Type B pancreatic cell (in vitro differentiated cells): ENCODE results near the gene MTFR1L. TPM values are rescaled to one million over a fixed set of nuclear protein-coding genes. Genes with fewer than 3 reads are reported as not detected.

Source experiments
- DNase-seq: peaks from one replicate; pipeline ENCODE4 v3.0.0; 2021; ENCODE audit warnings: mixed read lengths; ENCODE audit not compliant: unreplicated experiment; ENCODE audit errors: extremely low spot score
- H3K27ac Mint-ChIP-seq: 2 replicates; pipeline ENCODE4 v1.8.0; 2021; ENCODE audit warnings: mild to moderate bottlenecking, mixed read lengths
- H3K27me3 Mint-ChIP-seq: 2 replicates; pipeline ENCODE4 v1.8.0; 2021; ENCODE audit warnings: mixed read lengths
- H3K36me3 Mint-ChIP-seq: 2 replicates; pipeline ENCODE4 v1.8.0; 2021; ENCODE audit warnings: mixed read lengths
- H3K4me1 Mint-ChIP-seq: one replicate; pipeline ENCODE4 v1.8.0; 2021; ENCODE audit warnings: mixed read lengths; ENCODE audit not compliant: unreplicated experiment
- H3K4me3 Mint-ChIP-seq: 2 replicates; pipeline ENCODE4 v1.8.0; 2021; ENCODE audit warnings: mild to moderate bottlenecking, mixed read lengths
- H3K9me3 Mint-ChIP-seq: 2 replicates; pipeline ENCODE4 v1.8.0; 2021; ENCODE audit warnings: mixed read lengths
- CTCF ChIP-seq: fragments of 200-600 bp; sonication (generic); conservative IDR thresholded peaks from 2 replicates; pipeline ENCODE4 v1.5.0; 2021; ENCODE audit warnings: antibody characterized with exemption, mild to moderate bottlenecking
- total RNA-seq: library from RNA; stranded (reverse); gene quantifications from 2 replicates; pipeline ENCODE4 v1.2.1, GENCODE V29; 2021; ENCODE audit warnings: low replicate concordance

Gene MTFR1L
- total RNA-seq, 1 donor from 2014 or later: 73.5 TPM

GRCh38 chr1:25803368-25803767 lies 16.4 kb upstream of the MTFR1L start:
- no peaks in the 10 kb centered on the region for H3K9me3 Mint-ChIP-seq
- peaks cover 25% of the 10 kb centered on the region for H3K4me1 Mint-ChIP-seq
- no peak overlapping the region for H3K4me3 Mint-ChIP-seq
- peaks cover 5% of the 10 kb centered on the region for H3K36me3 Mint-ChIP-seq
- no peak for DNase-seq
- no peak overlapping the region for H3K27ac Mint-ChIP-seq
- no peaks in the 10 kb centered on the region for H3K27me3 Mint-ChIP-seq
- TF ChIP-seq CTCF: peak; percentile 11

- Mint-ChIP-seq H3K9me3 (no peaks in the 10 kb centered on the region), H3K36me3 (peaks cover 5% of the 10 kb centered on the region), H3K4me3 (no peak overlapping the region), H3K27me3 (no peaks in the 10 kb centered on the region), H3K4me1 (peaks cover 21% of the 10 kb centered on the region), H3K27ac (no peak overlapping the region)
- DNase-seq: no peak
- no peak for TF ChIP-seq CTCF
Measured at GRCh38 chr1:25804244-25804963, 15.3 kb upstream of the MTFR1L start.

GRCh38 chr1:25804964-25805862 lies 14.5 kb upstream of the MTFR1L start:
- Mint-ChIP-seq H3K9me3 (no peaks in the 10 kb centered on the region), H3K36me3 (peaks cover 5% of the 10 kb centered on the region), H3K4me1 (peaks cover 21% of the 10 kb centered on the region), H3K27ac (no peak overlapping the region), H3K4me3 (no peak overlapping the region), H3K27me3 (no peaks in the 10 kb centered on the region)
- DNase-seq: no peak
- TF ChIP-seq CTCF: no peak

- Mint-ChIP-seq H3K9me3 (no peaks in the 10 kb centered on the region), H3K27me3 (no peaks in the 10 kb centered on the region), H3K36me3 (peaks cover 5% of the 10 kb centered on the region), H3K4me3 (no peak overlapping the region), H3K27ac (no peak overlapping the region), H3K4me1 (peaks cover 21% of the 10 kb centered on the region)
- TF ChIP-seq CTCF: no peak
- no peak for DNase-seq
Measured at GRCh38 chr1:25805863-25806225, 13.9 kb upstream of the MTFR1L start.

GRCh38 chr1:25806418-25806817 lies 13.3 kb upstream of the MTFR1L start:
- peaks cover 21% of the 10 kb centered on the region for H3K4me1 Mint-ChIP-seq
- H3K9me3 Mint-ChIP-seq: no peaks in the 10 kb centered on the region
- no peak for TF ChIP-seq CTCF
- peaks cover 5% of the 10 kb centered on the region for H3K36me3 Mint-ChIP-seq
- DNase-seq: no peak
- no peak overlapping the region for H3K27ac Mint-ChIP-seq
- no peaks in the 10 kb centered on the region for H3K27me3 Mint-ChIP-seq
- H3K4me3 Mint-ChIP-seq: no peak overlapping the region
